HG02852 (cell line): ENCODE measurements around the gene ADGRG3.

Experiments
- ATAC-seq: cut with Tn5 transposase; IDR thresholded peaks from one replicate; pipeline ENCODE4 v1.9.1; 2021; ENCODE audit warnings: mild to moderate bottlenecking, moderate library complexity; ENCODE audit not compliant: unreplicated experiment

The ADGRG3 gene

GRCh38 chr16:57694725-57695679 is 26.9 kb downstream of the ADGRG3 start, which contains the start of gene DRC7:
Gene DRC7 (plus strand): TSS chr16:57694806. CDS start chr16:57697950, 3,144 bp downstream.
- no peak for ATAC-seq

GRCh38 chr16:57695680-57696069 is 27.6 kb downstream of the ADGRG3 start:
- ATAC-seq = no peak

GRCh38 chr16:57696240-57696639 is 28.1 kb downstream of the ADGRG3 start:
- no peak for ATAC-seq

GRCh38 chr16:57697896-57698537 is 29.9 kb downstream of the ADGRG3 start:
- ATAC-seq = no peak

- ATAC-seq = no peak
Observed at GRCh38 chr16:57698812-57699405, 30.8 kb downstream of the ADGRG3 start.

- ATAC-seq = no peak
Observed at GRCh38 chr16:57699481-57699880, 31.4 kb downstream of the ADGRG3 start.

- no peak for ATAC-seq
Observed at GRCh38 chr16:57699899-57700298, 31.8 kb downstream of the ADGRG3 start.

GRCh38 chr16:57700781-57701551 is 32.9 kb downstream of the ADGRG3 start:
- ATAC-seq = no peak

GRCh38 chr16:57701759-57702371 is 33.8 kb downstream of the ADGRG3 start:
- ATAC-seq = no peak

GRCh38 chr16:57703416-57704010 is 35.4 kb downstream of the ADGRG3 start:
- no peak for ATAC-seq

- ATAC-seq = no peak
Observed at GRCh38 chr16:57704011-57704904, 36.2 kb downstream of the ADGRG3 start.

- ATAC-seq = no peak
Observed at GRCh38 chr16:57704905-57705852, 37.1 kb downstream of the ADGRG3 start.

GRCh38 chr16:57706717-57707116 is 38.6 kb downstream of the ADGRG3 start:
- ATAC-seq = no peak

- no peak for ATAC-seq
Observed at GRCh38 chr16:57707331-57707730, 39.2 kb downstream of the ADGRG3 start.

- ATAC-seq = no peak
Observed at GRCh38 chr16:57708168-57708567, 40.1 kb downstream of the ADGRG3 start.

GRCh38 chr16:57709663-57710062 is 41.6 kb downstream of the ADGRG3 start:
- no peak for ATAC-seq

GRCh38 chr16:57711346-57711745 is 43.2 kb downstream of the ADGRG3 start:
- no peak for ATAC-seq

GRCh38 chr16:57711993-57712392 is 43.9 kb downstream of the ADGRG3 start:
- ATAC-seq = no peak
